HepG2 (cell line): ENCODE measurements around the gene PPM1F. TPM values are rescaled to one million over a fixed set of nuclear protein-coding genes. Genes with fewer than 3 reads are reported as not detected.

Experiments used
- ATAC-seq: fragments of 200-7000 bp; cut with Tn5 transposase; 3 replicates; pipeline ENCODE4 v1.9.1; 2020; ENCODE audit warnings: mild to moderate bottlenecking, moderate library complexity
- BruUV-seq: library from RNA; stranded (reverse); fragments of 400-500 nt; replicated peaks from 2 replicates; lab custom pipeline; 2021; lab: Mats Ljungman, UMichigan
- CTCF ChIA-PET: fragments of 300-600 bp; formaldehyde crosslinking; extraction: SDS; loops from one replicate; lab custom pipeline; 2021; ENCODE audit warnings: low total read pairs, inconsistent platforms, low intra/inter-chr PET ratio; lab: Yijun Ruan, JAX
- POLR2A ChIA-PET: fragments of 350-600 bp; sonication (Branson Sonifier 250); formaldehyde crosslinking; loops from one replicate; lab custom pipeline; 2020; ENCODE audit warnings: antibody characterized with exemption, inconsistent platforms; lab: Yijun Ruan, JAX
- DNase-seq: peaks from one replicate; pipeline ENCODE4 v3.0.0-alpha.2; 2015; ENCODE audit warnings: low spot score
- FAIRE-seq: peaks from 3 replicates; lab custom pipeline; 2011; peaks lifted over from hg19 to GRCh38; lab: Jason Lieb, UNC
- H2AFZ ChIP-seq: one replicate; pipeline ENCODE4 v1.6.1; 2011; ENCODE audit warnings: low read length, inconsistent platforms
- H3K27ac ChIP-seq: fragments of 300-600 bp; 3 replicates; pipeline ENCODE4 v1.8.0; 2011; ENCODE audit warnings: mixed run types, mild to moderate bottlenecking, mixed read lengths, low read length, inconsistent platforms; ENCODE audit not compliant: insufficient read depth; ENCODE audit errors: extremely low read length
- H3K27me3 ChIP-seq, 2 experiments: fragments of 200-600 bp in 1 of 2; 2 replicates in 1 of 2; 3 replicates in 1 of 2; pipeline versions ENCODE4 v1.6.0 to v1.8.0; 2011; ENCODE audit warnings: low read length in 2 of 2, mild to moderate bottlenecking in 2 of 2, moderate library complexity in 2 of 2, inconsistent platforms in 1 of 2; ENCODE audit not compliant: insufficient read depth in 2 of 2, control insufficient read depth in 1 of 2
- H3K36me3 ChIP-seq, 2 experiments: fragments of 200-600 bp in 1 of 2; replicated peaks in 1 of 2; 2 replicates in 1 of 2; 3 replicates in 1 of 2; pipeline versions ENCODE4 v1.5.1 to v1.8.0; 2011; ENCODE audit warnings: low read length in 2 of 2, inconsistent platforms in 1 of 2; ENCODE audit not compliant: insufficient read depth in 2 of 2, control insufficient read depth in 1 of 2
- H3K4me1 ChIP-seq: 2 replicates; pipeline ENCODE4 v1.5.1; 2012; ENCODE audit warnings: low read length, inconsistent platforms; ENCODE audit not compliant: insufficient read depth
- H3K4me2 ChIP-seq: 2 replicates; pipeline ENCODE4 v1.6.0; 2011; ENCODE audit warnings: low read depth, low read length, inconsistent platforms
- H3K4me3 ChIP-seq, 3 experiments: fragments of 200-600 bp in 1 of 3; sonication (generic), shearing (Covaris generic) in 1 of 3; replicated peaks in 1 of 3; 2 replicates each; pipeline ENCODE4 v1.5.1; 2011 to 2016; ENCODE audit warnings: low read length in 3 of 3, inconsistent platforms in 2 of 3, low read depth in 2 of 3, mild to moderate bottlenecking in 2 of 3, control low read depth in 1 of 3, mixed read lengths in 1 of 3; ENCODE audit not compliant: insufficient read depth in 1 of 3
- H3K79me2 ChIP-seq: one replicate; pipeline ENCODE4 v1.6.1; 2011; ENCODE audit warnings: low read length, inconsistent platforms; ENCODE audit not compliant: insufficient read depth
- H3K9ac ChIP-seq: 2 replicates; pipeline ENCODE4 v1.6.0; 2011; ENCODE audit warnings: mild to moderate bottlenecking, low read depth, low read length, inconsistent platforms; ENCODE audit not compliant: insufficient read depth
- H3K9me3 ChIP-seq: 2 replicates; pipeline ENCODE4 v1.5.1; 2012; ENCODE audit warnings: mild to moderate bottlenecking, low read length
- H4K20me1 ChIP-seq: 2 replicates; pipeline ENCODE4 v1.6.0; 2011; ENCODE audit warnings: inconsistent platforms, mild to moderate bottlenecking, low read length, moderate library complexity; ENCODE audit not compliant: insufficient read depth
- BRCA1 ChIP-seq: sonication (generic); formaldehyde crosslinking; IDR thresholded peaks from 2 replicates; pipeline ENCODE4 v1.4.0; 2020; ENCODE audit warnings: missing genetic modification reagents
- CEBPB ChIP-seq: IDR thresholded peaks from 2 replicates; pipeline ENCODE4 v1.6.1; 2011; ENCODE audit warnings: low read depth, low read length, improper control_type of control experiment, borderline replicate concordance
- PTBP1 ChIP-seq: fragments of 200-400 bp; formaldehyde crosslinking; IDR thresholded peaks from 2 replicates; pipeline ENCODE4 v1.6.1; 2018; ENCODE audit warnings: low read length, low read depth; ENCODE audit not compliant: poor library complexity, severe bottlenecking
- ZBTB7B ChIP-seq: sonication (generic); formaldehyde crosslinking; IDR thresholded peaks from 2 replicates; pipeline ENCODE4 v1.4.0; 2020; ENCODE audit warnings: missing genetic modification reagents
- ZNF230 ChIP-seq: sonication (generic); formaldehyde crosslinking; IDR thresholded peaks from 2 replicates; pipeline ENCODE4 v1.4.0; 2020; ENCODE audit warnings: mild to moderate bottlenecking, missing genetic modification reagents
- ZNF264 ChIP-seq: sonication (generic); formaldehyde crosslinking; IDR thresholded peaks from 2 replicates; pipeline ENCODE4 v1.4.0; 2020; ENCODE audit warnings: missing genetic modification reagents
- ZNF670 ChIP-seq: sonication (generic); formaldehyde crosslinking; IDR thresholded peaks from 2 replicates; pipeline ENCODE4 v1.8.0; 2022; ENCODE audit warnings: mild to moderate bottlenecking, missing genetic modification reagents, borderline replicate concordance
- WGBS: methylation state at CpG from one replicate; pipeline ENCODE4 v1.1.6; 2017; ENCODE audit warnings: low lambda C conversion rate; 5-methylcytosine and 5-hydroxymethylcytosine counted together
- in situ Hi-C: cut with HindIII; loops from 2 replicates; pipeline ENCODE4 v1.10.0; 2017; ENCODE audit warnings: low pct_unique_long_range_greater_than_20kb; ENCODE audit not compliant: extremely low pct_ligation_motif_present
- intact Hi-C: fragments of 100-400 bp; cut with micrococcal nuclease; formaldehyde crosslinking; loops from one replicate; pipeline ENCODE4 v1.10.0; 2022; ENCODE audit not compliant: unreplicated experiment
- polyA plus RNA-seq, 8 experiments: library from polyadenylated mRNA; depleted of rRNA in 3 of 8; stranded (reverse) in 7 of 8; unstranded in 1 of 8; fragments of >200 nt; fragmentation: Illumina TruSeq in 4 of 8; extraction: Trizol in 4 of 8; gene quantifications; 2 replicates each; pipeline versions ENCODE4 v1.2.1 to v1.2.3, GENCODE V29; 2011 to 2016; ENCODE audit warnings: low read depth in 4 of 8, missing spikeins in 1 of 8, mixed read lengths in 1 of 8; ENCODE audit not compliant: insufficient read depth in 1 of 8
- total RNA-seq, 5 experiments: library from RNA; depleted of rRNA; stranded (reverse); fragments of >200 nt; fragmentation: Illumina TruSeq; extraction: Trizol; gene quantifications; 2 replicates each; pipeline ENCODE4 v1.2.3, GENCODE V29; 2016; ENCODE audit warnings: low read depth in 1 of 5
- TF ChIP-seq, protein P1 (sequence below), 2 experiments: fragments of 450-650 bp in 1 of 2; sonication (generic) in 1 of 2; formaldehyde crosslinking; IDR thresholded peaks; 2 replicates each; pipeline versions ENCODE4 v1.5.0 to v1.8.0; 2020 to 2022; ENCODE audit warnings: mild to moderate bottlenecking in 1 of 2, missing genetic modification reagents in 1 of 2
- TF ChIP-seq, protein P2 (sequence below): sonication (generic); formaldehyde crosslinking; IDR thresholded peaks from 2 replicates; pipeline ENCODE4 v1.8.0; 2022; ENCODE audit warnings: missing genetic modification reagents, low read depth, mild to moderate bottlenecking, borderline replicate concordance
- TF ChIP-seq, protein P3 (sequence below): sonication (generic); formaldehyde crosslinking; IDR thresholded peaks from 2 replicates; pipeline ENCODE4 v1.4.0; 2020; ENCODE audit warnings: missing genetic modification reagents, mild to moderate bottlenecking, borderline replicate concordance
- TF ChIP-seq, protein P4 (sequence below): sonication (generic); formaldehyde crosslinking; IDR thresholded peaks from 2 replicates; pipeline ENCODE4 v1.4.0; 2020; ENCODE audit warnings: missing genetic modification reagents
- TF ChIP-seq, protein P5 (sequence below): sonication (generic); formaldehyde crosslinking; IDR thresholded peaks from 2 replicates; pipeline ENCODE4 v1.4.0; 2020; ENCODE audit warnings: missing genetic modification reagents

PPM1F gene
- total and polyA plus RNA-seq, 2 of the 13 experiments (the other 11 are each of a cell fraction or from before 2014, with no cell fraction given) = 11.0 to 19.6 TPM

DNA sequence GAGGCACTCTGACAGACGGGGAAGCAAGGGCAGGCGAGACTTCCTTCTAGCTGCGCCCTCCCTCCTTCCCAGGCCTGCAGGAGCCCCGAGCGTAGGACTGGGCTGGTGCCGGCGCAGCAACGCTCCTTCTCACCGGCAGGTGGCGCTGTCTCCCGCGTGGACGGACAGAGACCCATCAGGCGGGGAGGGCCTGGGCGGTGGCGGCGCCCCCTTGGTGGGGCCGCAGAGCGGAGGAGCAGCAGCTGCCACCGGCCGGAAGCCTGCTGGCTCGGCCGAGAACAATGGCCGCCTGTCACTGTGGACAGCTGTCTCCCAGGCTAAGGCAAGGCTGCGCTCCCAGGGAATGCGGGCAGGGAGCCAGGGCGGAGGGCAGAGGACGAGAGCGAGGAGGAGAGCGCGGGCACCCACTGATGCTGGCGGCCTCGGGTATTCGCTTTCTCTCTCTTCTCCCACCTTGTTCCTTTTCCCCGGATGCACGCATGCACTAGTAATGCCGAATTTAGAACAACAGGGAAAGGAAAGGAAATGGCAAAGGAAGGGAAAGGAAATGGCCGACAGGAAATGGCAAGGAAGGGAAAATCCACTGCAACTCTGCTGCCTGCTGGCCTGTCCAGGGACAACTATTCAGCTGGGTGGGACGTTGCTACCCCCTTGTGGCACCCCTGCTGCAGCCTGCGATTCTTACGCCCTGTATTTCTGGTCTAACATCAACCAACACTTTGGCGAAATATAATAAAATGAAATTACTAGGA, 14.4 kb downstream of the PPM1F start (continued):
- TF ChIP-seq, protein P1, sequence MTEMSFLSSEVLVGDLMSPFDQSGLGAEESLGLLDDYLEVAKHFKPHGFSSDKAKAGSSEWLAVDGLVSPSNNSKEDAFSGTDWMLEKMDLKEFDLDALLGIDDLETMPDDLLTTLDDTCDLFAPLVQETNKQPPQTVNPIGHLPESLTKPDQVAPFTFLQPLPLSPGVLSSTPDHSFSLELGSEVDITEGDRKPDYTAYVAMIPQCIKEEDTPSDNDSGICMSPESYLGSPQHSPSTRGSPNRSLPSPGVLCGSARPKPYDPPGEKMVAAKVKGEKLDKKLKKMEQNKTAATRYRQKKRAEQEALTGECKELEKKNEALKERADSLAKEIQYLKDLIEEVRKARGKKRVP (CRISPR knock-in tag; IDR thresholded peaks at IDR 0.05) = no peak
- TF ChIP-seq ZBTB7B (peak; percentile 94), BRCA1 (CRISPR knock-in tag) (peak; percentile 20; the same call in 1 of the 2 replicates), ZNF264 (CRISPR knock-in tag) (no peak), PTBP1 (peak; percentile 54), ZNF230 (CRISPR knock-in tag) (no peak)
- TF ChIP-seq, protein P2, sequence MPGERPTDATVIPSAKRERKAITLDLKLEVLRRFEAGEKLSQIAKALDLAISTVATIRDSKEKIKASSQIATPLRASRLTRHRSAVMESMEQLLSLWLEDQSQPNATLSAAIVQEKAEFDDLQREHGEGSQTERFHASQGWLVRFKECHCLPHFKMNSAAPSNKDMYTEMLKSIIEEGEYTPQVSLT (CRISPR knock-in tag) = no peak
- TF ChIP-seq, protein P3, sequence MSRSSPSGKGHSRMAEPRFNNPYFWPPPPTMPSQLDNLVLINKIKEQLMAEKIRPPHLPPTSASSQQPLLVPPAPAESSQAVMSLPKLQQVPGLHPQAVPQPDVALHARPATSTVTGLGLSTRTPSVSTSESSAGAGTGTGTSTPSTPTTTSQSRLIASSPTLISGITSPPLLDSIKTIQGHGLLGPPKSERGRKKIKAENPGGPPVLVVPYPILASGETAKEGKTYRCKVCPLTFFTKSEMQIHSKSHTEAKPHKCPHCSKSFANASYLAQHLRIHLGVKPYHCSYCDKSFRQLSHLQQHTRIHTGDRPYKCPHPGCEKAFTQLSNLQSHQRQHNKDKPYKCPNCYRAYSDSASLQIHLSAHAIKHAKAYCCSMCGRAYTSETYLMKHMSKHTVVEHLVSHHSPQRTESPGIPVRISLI = no peak

DNA sequence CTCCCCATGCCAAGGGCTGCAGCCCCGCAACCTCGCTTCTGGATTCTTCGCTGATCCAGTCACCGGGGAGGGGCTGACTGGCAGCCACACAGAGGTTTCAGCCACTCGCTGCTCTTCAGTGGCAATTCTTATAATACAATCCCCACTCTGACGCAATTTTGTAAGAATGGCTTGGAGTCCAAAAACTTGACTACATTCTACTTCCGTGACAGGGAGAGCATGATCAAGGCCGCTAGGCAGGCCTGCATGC, 14.9 kb downstream of the PPM1F start:
- H3K27ac ChIP-seq = peak overlapping the region; percentile 83
- WGBS = no CpG with 5 or more reads among the region's 8 CpGs
- no peak overlapping the region for H2AFZ ChIP-seq
- no peaks in the 10 kb centered on the region for H3K79me2 ChIP-seq
- peaks cover 1 to 32% of the 10 kb centered on the region in 2 experiments; a peak in 4 of 5 replicates for H3K36me3 ChIP-seq
- ChIA-PET CTCF (interaction anchor here (1.6 to 2.0 kb wide), 2 partner anchors 15 to 225 kb away, joined by 15 to 25 read pairs; partner anchors contain the start of gene PPM1F), POLR2A (interaction anchor here (1.8 kb wide), 1 partner anchor 15 kb away, joined by 16 read pairs; the partner anchor contains the start of gene PPM1F)
- BruUV-seq = no TSS peak
- H4K20me1 ChIP-seq = no peaks in the 10 kb centered on the region
- peak overlapping the region; percentile 56 to 78 (median 72); a peak in 4 of 6 replicates for H3K4me3 ChIP-seq
- ATAC-seq (no peak), FAIRE-seq (no peak), DNase-seq (no peak)
- H3K4me2 ChIP-seq = peak overlapping the region; percentile 96
- in situ Hi-C loops = no loop called here
- H3K9me3 ChIP-seq = no peaks in the 10 kb centered on the region
- H3K27me3 ChIP-seq = no peaks in the 10 kb centered on the region
- H3K9ac ChIP-seq = peak overlapping the region; percentile 46
- peak; percentile 20; the same call in 1 of the 2 replicates for TF ChIP-seq CEBPB
- TF ChIP-seq, protein P4, sequence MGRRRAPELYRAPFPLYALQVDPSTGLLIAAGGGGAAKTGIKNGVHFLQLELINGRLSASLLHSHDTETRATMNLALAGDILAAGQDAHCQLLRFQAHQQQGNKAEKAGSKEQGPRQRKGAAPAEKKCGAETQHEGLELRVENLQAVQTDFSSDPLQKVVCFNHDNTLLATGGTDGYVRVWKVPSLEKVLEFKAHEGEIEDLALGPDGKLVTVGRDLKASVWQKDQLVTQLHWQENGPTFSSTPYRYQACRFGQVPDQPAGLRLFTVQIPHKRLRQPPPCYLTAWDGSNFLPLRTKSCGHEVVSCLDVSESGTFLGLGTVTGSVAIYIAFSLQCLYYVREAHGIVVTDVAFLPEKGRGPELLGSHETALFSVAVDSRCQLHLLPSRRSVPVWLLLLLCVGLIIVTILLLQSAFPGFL (CRISPR knock-in tag) = no peak
- TF ChIP-seq, protein P5, sequence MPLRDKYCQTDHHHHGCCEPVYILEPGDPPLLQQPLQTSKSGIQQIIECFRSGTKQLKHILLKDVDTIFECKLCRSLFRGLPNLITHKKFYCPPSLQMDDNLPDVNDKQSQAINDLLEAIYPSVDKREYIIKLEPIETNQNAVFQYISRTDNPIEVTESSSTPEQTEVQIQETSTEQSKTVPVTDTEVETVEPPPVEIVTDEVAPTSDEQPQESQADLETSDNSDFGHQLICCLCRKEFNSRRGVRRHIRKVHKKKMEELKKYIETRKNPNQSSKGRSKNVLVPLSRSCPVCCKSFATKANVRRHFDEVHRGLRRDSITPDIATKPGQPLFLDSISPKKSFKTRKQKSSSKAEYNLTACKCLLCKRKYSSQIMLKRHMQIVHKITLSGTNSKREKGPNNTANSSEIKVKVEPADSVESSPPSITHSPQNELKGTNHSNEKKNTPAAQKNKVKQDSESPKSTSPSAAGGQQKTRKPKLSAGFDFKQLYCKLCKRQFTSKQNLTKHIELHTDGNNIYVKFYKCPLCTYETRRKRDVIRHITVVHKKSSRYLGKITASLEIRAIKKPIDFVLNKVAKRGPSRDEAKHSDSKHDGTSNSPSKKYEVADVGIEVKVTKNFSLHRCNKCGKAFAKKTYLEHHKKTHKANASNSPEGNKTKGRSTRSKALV (CRISPR knock-in tag) = 0 out of 2 replicates have a peak, but pooled peaks have one; percentile 3
- peak; percentile 14; the same call in 1 of the 2 replicates for TF ChIP-seq ZNF670 (CRISPR knock-in tag)
- intact Hi-C loops = loop anchor here (1.0 to 5.0 kb wide), 4 partner anchors 15 to 224 kb away; partner anchors contain the start of genes MAPK1 and PPM1F
- peaks cover 18% of the 10 kb centered on the region for H3K4me1 ChIP-seq
